Lower lobe of right lung (tissue), 2 donors: Measurements from ENCODE around the gene ARV1. TPM values are rescaled to one million over a fixed set of nuclear protein-coding genes. Genes with fewer than 3 reads are reported as not detected.
A peak's percentile ranks its signal among the peaks of the same experiment; 100 is the strongest.

Experiments used
- ATAC-seq, 2 donors: fragments of 200-7000 bp; cut with Tn5 transposase; one replicate each; pipeline ENCODE4 v1.9.1; 2020 to 2022; ENCODE audit warnings: mild to moderate bottlenecking in 2 of 2, moderate library complexity in 2 of 2
- DNase-seq: peaks from one replicate; pipeline ENCODE4 v3.0.0-alpha.2; 2020
- H3K27ac ChIP-seq: fragments of 200-600 bp; one replicate; pipeline ENCODE4 v1.8.0; 2022
- H3K27me3 ChIP-seq: fragments of 200-600 bp; one replicate; pipeline ENCODE4 v1.8.0; 2022; ENCODE audit warnings: low read depth
- H3K36me3 ChIP-seq: fragments of 200-600 bp; one replicate; pipeline ENCODE4 v1.8.0; 2022; ENCODE audit warnings: mild to moderate bottlenecking
- H3K4me1 ChIP-seq: fragments of 200-600 bp; one replicate; pipeline ENCODE4 v1.8.0; 2022
- H3K4me3 ChIP-seq: fragments of 200-600 bp; one replicate; pipeline ENCODE4 v1.8.0; 2022; ENCODE audit warnings: mild to moderate bottlenecking
- H3K9me3 ChIP-seq: fragments of 200-600 bp; one replicate; pipeline ENCODE4 v1.8.0; 2022
- intact Hi-C: fragments of 100-400 bp; cut with DNase I; formaldehyde crosslinking; loops from one replicate; pipeline ENCODE4 v1.11.0; 2022
- total RNA-seq: library from RNA; stranded (reverse); fragmentation: NEBNext Ultra II Directional; extraction: Animal tissue kit (Norgen Biotek cat#: 25700); gene quantifications from one replicate; pipeline ENCODE4 v1.2.1, GENCODE V29; 2021
- TF ChIP-seq, protein P1 (sequence below): fragments of 200-600 bp; IDR thresholded peaks from one replicate; pipeline ENCODE4 v1.8.0; 2022; ENCODE audit warnings: antibody characterized with exemption, mild to moderate bottlenecking
- donor health status: DM: no; HTN: yes; CAD: no; lungs with severe emphysema.

Gene ARV1
- total RNA-seq, 1 donor from 2014 or later: 18.4 TPM

DNA sequence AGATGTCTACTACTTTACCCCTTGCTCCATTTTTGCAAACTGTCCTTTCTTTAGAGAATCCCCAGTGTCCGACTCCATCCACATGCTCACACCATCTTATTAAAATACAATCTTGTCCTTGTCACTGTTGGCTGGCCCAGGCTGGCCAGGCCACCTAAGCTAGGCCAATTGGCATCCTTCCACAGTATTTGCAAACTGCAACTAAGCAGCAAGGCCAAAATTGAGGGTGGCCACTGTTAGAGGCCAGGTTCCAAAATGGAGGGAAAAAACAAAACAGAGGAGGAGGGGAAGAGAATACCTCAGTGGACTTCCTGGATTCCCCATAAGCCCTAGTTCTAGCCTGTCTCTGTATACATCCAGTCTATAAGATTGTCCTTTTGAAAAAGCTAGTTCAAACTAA lies 56.9 kb downstream of the ARV1 start:
- H3K9me3 ChIP-seq: no peaks in the 10 kb centered on the region
- intact Hi-C loops: no loop called here
- no peak for DNase-seq
- ATAC-seq: no peak
- TF ChIP-seq, protein P1, sequence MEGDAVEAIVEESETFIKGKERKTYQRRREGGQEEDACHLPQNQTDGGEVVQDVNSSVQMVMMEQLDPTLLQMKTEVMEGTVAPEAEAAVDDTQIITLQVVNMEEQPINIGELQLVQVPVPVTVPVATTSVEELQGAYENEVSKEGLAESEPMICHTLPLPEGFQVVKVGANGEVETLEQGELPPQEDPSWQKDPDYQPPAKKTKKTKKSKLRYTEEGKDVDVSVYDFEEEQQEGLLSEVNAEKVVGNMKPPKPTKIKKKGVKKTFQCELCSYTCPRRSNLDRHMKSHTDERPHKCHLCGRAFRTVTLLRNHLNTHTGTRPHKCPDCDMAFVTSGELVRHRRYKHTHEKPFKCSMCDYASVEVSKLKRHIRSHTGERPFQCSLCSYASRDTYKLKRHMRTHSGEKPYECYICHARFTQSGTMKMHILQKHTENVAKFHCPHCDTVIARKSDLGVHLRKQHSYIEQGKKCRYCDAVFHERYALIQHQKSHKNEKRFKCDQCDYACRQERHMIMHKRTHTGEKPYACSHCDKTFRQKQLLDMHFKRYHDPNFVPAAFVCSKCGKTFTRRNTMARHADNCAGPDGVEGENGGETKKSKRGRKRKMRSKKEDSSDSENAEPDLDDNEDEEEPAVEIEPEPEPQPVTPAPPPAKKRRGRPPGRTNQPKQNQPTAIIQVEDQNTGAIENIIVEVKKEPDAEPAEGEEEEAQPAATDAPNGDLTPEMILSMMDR: no peak
- no peak overlapping the region for H3K4me3 ChIP-seq
- peaks cover 46% of the 10 kb centered on the region for H3K4me1 ChIP-seq
- no peaks in the 10 kb centered on the region for H3K36me3 ChIP-seq
- no peaks in the 10 kb centered on the region for H3K27me3 ChIP-seq
- H3K27ac ChIP-seq: no peak overlapping the region

GRCh38 chr1:231036416-231036815 lies 57.5 kb downstream of the ARV1 start:
- no peaks in the 10 kb centered on the region for H3K9me3 ChIP-seq
- H3K4me3 ChIP-seq: no peak overlapping the region
- DNase-seq: no peak
- ATAC-seq: no peak
- no peaks in the 10 kb centered on the region for H3K36me3 ChIP-seq
- no peak overlapping the region for H3K27ac ChIP-seq
- intact Hi-C loops: no loop called here
- peaks cover 46% of the 10 kb centered on the region for H3K4me1 ChIP-seq
- H3K27me3 ChIP-seq: no peaks in the 10 kb centered on the region
- TF ChIP-seq, protein P1: no peak

DNA sequence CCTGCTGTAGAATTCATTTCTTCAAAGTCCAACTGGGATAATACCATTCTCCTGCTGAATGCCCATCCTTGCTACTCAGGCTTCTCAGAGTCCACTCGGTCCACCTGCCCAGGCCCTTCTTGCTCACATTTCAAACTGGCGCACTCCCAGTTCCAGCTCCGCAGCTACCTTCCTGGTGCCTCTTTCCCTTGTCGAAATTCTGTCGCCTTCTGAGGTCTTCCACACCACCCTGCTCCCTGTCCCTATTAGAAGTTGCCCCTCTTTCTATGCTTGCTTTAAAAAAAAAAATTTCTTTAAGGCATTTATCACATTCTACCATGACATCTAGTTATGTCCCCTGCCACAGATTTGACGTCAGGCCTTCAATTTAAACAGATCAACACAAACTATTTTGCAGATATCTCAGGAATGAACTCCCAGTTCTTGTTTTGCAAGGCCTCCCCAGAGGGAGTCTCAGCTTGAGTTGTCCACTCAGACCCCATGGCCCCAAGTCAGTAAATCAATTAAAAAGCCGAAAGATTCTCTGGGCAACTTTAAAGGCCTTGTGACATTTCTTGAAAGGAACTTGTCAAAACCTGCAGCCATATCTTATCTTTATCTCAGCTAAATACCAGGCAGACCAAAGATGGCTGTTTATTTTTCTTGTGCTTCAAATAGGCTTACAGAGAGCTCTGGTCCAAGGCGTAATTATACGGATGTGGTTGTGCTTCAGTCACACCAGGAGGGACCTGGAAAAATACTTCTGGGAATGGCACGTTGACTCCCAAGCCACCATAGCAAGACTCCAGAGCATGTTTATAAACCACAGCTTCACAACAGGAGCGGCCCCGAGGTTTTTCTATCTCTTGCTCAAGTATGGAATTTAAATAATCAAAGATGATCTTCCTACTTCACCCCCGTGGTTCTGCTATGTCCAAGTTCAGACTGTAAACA lies 59.0 kb downstream of the ARV1 start:
- Histone ChIP-seq H3K36me3 (no peaks in the 10 kb centered on the region), H3K27ac (no peak overlapping the region), H3K4me1 (peaks cover 42% of the 10 kb centered on the region), H3K9me3 (no peaks in the 10 kb centered on the region), H3K4me3 (peak overlapping the region; percentile 66), H3K27me3 (no peaks in the 10 kb centered on the region)
- DNase-seq (no peak), ATAC-seq (no peak)
- TF ChIP-seq, protein P1: no peak
- intact Hi-C loops: no loop called here

- intact Hi-C loops: no loop called here
- Histone ChIP-seq H3K27ac (peak overlapping the region; percentile 72), H3K9me3 (no peaks in the 10 kb centered on the region), H3K4me3 (peak overlapping the region; percentile 66), H3K4me1 (peaks cover 30% of the 10 kb centered on the region), H3K27me3 (no peaks in the 10 kb centered on the region), H3K36me3 (no peaks in the 10 kb centered on the region)
- peak; percentile 67 for DNase-seq
- ATAC-seq: peak; percentile 66 to 68
- TF ChIP-seq, protein P1: no peak
These were observed 60.5 kb downstream of the ARV1 start for GRCh38 chr1:231039161-231040018.

GRCh38 chr1:231040019-231040799 lies 61.3 kb downstream of the ARV1 start, which contains the start of gene FAM89A:
Gene FAM89A (minus strand): TSS chr1:231040254. CDS start chr1:231040211, 43 bp downstream.
- H3K4me1 ChIP-seq: peaks cover 30% of the 10 kb centered on the region
- DNase-seq (peak; percentile 74), ATAC-seq (peak; percentile 87 to 89)
- intact Hi-C loops: no loop called here
- H3K27ac ChIP-seq: peak within 1 kb of the TSS; percentile 72
- peak within 1 kb of the TSS; percentile 66 for H3K4me3 ChIP-seq
- no peaks in the 10 kb centered on the region for H3K36me3 ChIP-seq
- H3K9me3 ChIP-seq: peaks cover 6% of the 10 kb centered on the region
- H3K27me3 ChIP-seq: no peaks in the 10 kb centered on the region
- TF ChIP-seq, protein P1: no peak
